Femur (tissue), 1 donor: ENCODE results near the gene RBM12.
"Not testable (repeated sequence)": the region's sequence is repeated elsewhere in the genome, so short reads cannot be mapped to it uniquely, and the experiment has no call there.

Source experiments
- DNase-seq: peaks from one replicate; pipeline ENCODE4 v3.0.0-alpha.2; 2017

Gene RBM12

DNA sequence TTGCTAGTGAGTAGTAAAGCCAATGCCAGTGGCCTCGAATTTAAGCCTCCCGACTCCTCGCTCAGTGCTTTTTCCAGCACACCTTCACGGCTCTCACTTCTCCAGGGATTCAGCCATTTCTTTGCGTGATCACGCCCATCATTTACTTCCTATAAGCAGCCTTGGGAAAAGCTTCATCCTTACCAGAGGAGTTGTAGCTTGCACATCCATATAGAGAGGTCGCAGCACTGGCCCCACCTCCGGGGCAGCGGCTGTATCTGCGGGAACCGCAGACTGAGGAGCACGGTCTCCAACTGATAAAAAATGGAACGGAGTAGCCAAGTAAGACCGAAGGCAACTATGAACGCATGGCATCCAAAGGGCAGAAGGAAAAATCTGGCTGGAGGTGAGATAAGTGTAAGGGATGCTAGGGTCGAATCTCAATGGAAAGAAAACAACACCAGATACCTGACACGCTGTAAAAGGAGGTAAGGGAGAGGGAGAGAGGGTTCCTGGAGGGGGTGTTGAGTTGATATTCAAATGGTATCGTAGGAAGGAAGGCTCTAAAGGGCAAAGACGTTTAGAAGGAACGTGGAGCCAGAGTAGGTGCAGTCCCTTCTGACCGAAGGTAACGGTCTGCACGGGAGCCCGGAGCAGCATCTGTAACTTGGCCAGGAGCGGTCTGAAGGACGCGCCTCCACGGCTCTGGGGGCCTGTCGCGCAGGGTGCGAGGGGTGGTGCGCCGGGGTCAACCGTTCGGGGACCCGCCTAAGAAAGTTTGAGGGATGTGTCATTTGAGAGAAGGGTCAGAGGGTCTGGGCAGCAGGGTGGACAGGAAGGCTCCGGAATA is 33.8 kb upstream of the RBM12 start:
- peak; percentile 25 for DNase-seq

DNA sequence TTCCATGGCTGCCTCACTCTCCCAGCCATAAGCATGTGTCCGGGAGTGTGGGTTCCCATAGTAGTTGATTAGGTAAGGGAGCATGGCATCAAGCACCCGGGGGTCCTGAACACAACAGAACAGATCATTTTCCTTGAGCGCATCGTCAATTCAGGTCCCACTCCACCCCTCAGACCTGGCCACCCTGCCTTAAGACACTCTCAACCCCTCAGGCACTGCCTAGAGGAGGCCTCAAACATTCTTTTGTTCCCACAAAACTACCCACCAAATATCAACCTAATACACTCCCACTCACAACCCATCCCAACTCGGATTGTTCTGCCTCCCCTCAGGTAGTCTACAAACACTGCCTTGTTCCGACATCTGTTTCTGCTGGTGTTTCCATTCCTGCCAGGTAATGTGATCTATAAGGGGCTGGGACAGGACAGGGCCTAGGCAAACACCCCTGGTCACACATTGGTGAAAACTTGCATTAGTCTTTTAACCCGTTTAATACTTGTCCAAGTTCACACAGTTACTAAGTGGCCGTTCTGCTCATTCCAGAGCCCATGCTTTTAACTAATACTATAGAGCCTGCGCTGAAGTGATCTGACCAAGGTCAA is 33.1 kb upstream of the RBM12 start:
- no peak for DNase-seq

- DNase-seq, result no peak
Observed at GRCh38 chr20:35695978-35696377, 31.3 kb upstream of the RBM12 start.

DNA sequence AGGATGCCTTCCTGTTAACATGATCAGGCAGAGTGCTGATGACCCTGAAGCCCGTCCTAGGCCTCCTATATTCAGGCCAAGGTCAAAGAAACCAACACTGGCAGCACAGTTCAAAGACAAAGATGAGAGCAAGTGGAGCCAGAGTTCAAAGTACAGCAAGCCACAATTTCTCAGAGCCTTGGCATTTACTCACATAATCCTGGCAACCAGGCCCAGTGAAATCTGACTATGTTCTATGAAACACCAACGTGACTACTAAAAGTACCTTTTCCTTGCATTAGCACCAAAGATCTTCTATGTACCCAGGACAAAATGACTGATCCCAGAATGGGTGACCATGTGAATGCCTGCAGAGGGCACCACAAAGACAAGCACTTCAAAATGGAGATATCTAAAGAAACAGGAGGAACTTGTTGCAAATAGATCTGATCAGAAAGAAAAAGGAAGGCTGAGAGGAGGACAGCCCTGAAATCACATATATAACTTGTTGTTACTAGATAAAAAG is 30.6 kb upstream of the RBM12 start:
- no peak for DNase-seq

GRCh38 chr20:35690265-35690664 is 25.6 kb upstream of the RBM12 start:
- DNase-seq, result no peak

GRCh38 chr20:35686872-35687271 is 22.2 kb upstream of the RBM12 start:
- DNase-seq, result not testable (repeated sequence)

DNA sequence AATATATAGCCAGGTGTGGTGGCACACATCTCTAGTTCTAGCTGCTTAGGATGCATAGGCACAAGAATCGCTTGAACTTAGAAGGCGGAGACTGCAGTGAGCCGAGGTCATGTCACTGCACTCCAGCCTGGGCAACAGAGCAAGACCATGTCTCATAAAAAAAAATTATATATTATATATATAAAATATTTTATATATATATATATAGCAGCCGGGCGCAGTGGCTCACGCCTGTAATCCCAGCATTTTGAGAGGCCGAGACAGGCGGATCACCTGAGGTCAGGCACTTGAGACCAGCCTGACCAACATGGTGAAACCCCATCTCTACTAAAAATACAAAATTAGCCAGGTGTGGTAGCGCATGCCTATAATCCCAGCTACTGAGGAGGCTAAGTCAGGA is 20.7 kb upstream of the RBM12 start:
- not testable (repeated sequence) for DNase-seq

DNA sequence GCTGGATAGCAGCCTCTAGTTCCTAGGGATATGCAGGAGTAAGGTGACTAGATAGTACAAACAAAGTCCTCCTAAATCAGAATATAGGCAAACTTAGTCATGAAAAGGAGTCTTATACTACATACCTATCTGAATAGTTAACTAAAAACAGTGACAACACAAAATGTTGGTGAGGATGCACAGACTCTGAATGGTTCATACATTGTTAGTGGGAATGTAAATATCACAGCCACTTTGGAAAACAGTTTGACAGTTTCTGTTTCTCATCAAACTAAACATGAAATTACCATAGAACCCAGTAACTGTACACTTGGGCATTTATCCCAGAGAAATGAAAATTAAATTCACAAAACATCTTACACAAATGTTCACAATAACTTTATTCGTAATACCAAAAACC is 17.3 kb upstream of the RBM12 start:
- no peak for DNase-seq

GRCh38 chr20:35680452-35681183 is 15.9 kb upstream of the RBM12 start:
- DNase-seq, result no peak

- DNase-seq, result no peak
Observed at GRCh38 chr20:35674921-35675320, 10.2 kb upstream of the RBM12 start.

DNA sequence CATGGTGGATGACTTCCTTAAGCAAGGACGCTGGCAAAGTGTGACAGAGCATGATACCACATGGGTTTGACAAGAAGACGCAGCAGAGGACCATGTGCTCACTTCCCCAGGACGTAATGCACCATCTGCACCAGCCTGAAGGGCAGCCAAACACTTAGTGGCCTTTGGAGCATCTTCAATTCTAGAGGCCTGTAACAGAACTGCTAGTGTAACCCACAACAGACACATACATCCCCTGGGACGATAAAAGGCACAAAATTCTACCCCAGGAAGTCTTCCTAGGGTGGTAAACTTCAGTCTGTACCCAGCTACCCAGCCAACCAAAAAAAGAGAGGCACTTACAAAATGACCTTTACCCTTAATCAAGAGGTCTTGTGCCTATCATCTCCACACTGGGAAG is 9.2 kb upstream of the RBM12 start:
- DNase-seq, result no peak

DNA sequence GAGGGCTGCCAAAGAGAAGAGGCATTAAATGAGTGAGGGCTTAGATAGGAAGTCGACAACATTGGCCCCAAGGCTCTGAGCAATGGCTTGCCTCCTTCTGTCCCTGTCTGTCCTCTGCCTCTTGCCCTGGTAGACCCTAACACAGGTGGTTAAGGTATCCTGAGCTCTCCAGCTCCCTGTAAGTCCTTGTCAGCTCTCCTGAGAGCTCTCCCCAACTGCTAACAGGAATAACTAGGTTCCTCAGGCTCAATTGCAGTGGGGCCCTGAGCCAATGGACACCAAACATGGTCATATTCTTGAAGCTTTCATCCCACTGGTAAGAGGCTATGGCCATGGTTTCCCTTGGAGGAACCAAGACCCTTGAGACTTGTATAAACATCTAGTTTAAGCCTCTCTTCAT is 5.0 kb upstream of the RBM12 start:
- DNase-seq, result no peak

DNA sequence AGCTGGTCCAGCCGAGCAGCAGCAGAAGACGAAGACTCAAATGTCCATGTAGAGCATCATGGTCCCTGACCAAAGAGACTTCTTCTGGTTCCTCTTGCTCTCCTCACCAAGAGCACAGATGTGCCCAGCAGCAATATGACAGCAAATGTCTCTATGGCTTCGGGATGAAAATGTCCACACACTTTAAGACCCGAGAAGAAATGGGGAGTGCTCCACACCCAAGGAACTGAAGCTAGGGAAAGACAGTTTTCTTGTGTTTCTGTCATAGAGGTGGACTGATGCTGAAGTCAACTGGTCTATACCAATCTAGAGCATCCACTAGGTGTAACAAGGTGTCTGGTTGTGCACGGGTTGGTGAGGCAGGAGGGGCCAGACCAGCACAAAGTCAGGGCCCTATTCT is 4.5 kb upstream of the RBM12 start:
- DNase-seq, result no peak

- no peak for DNase-seq
Observed at GRCh38 chr20:35665949-35666288, 1.2 kb upstream of the RBM12 start.

GRCh38 chr20:35663516-35664465 is 909 bp downstream of the RBM12 start:
- DNase-seq, result peak; percentile 53

DNA sequence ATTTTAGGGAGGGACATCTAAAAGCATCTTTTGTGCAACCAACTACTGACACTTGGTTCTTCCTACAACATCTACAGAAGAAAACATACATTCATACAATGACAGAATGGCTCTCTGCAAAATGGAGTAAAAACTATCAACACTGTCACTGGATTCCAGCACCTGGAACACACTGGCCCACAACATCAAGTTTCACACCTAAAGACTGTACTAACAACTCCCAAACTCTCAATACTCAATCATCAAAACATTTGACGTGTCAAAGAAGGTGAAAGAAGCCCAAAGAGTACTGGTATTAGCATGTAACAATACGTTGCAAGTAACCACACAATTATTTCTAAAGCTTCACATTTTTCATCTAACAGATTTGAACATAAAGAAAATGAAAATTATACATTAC is 2.1 kb downstream of the RBM12 start:
- DNase-seq, result no peak

DNA sequence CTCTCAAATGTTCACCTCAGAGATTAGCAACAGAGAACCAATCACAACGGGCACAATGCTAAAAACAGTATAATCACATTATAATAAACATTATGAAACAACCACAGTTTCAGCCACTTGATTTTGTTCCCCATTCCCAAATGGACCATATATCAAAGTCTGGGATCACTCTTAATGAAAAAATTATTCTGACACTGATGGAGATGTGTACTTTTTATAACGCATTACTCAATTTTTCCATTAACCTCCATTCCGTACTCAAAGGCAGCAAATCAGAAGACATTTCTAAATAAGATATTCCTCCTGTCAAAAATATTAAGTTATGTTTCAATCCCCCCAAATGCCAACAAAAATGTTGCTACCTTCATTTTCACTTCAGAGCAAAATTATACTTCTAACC is 2.8 kb downstream of the RBM12 start:
- DNase-seq, result no peak

DNA sequence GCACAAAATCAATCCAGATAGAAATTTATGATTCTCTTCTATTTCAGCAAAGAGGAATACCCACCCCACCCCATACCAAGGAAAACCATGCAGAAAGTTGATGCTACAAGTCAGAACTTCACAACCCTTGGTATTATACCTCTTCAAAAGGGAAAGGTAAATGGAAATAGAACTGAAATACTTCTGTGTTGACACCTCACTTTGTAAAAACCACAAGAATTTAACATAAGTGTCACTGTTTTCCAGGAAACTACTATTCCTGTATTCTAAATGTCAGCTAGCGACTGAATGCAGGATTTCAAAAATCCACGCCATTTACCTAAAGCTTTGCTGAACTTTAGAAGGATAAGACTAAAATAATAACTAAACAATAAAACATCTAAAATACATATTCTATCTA is 3.6 kb downstream of the RBM12 start:
- DNase-seq, result no peak

DNA sequence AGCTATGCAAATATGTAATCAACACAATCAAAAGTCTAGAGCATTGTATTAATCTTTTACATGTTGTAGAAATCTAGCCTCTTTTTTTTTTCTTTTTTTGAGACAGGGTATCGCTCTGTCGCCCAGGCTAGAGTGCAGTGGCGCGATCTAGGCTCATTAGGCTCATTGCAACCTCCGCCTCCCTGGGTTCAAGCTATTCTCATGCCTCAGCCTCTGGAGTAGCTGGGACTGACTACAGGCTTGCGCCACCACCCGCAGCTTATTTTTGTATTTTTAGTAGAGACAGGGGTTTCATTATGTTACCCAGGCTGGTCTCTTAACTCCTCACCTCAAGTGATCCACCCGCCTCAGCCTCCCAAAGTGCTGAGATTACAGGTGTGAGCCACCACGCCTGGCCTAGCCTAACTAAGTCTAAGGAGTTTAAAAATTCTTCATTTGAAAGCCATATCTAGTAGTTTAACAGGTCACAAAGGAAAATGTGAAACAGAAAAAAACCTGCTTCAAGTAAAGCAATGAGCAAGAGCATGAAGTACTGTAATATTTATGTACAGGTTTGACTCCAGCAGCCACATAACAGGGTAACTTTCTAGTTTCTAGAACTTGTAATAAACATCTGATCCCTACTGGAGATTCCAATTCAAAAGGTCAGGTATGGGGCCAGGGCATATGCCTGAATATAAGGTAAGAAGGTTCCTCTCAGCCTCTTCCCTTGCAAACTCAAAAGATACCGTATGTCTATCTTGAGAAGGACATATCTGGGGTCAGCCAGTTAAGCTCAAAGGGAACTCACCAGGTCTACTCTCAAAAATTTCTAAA is 4.4 kb downstream of the RBM12 start:
- no peak for DNase-seq

- DNase-seq, result no peak
Observed at GRCh38 chr20:35657271-35657670, 7.4 kb downstream of the RBM12 start.

DNA sequence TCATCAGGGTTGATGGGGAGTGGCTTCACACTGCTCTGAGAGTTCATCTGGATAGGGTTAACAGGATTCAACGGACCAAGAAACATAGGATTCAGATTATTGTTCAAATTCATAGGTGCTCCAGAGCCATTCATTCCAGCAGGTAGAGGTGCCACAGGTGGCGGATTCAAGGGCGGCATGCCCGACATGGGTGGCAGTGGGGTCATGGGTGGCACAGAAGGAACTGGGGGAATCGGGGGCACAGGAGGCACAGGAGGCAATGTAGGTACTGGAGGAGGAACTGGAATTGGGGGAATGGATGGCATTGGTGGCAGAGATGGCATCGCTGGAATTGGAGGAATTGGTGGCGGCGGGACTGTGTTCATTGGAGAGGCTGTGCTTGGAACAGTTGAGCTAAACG is 10.3 kb downstream of the RBM12 start:
- no peak for DNase-seq

DNA sequence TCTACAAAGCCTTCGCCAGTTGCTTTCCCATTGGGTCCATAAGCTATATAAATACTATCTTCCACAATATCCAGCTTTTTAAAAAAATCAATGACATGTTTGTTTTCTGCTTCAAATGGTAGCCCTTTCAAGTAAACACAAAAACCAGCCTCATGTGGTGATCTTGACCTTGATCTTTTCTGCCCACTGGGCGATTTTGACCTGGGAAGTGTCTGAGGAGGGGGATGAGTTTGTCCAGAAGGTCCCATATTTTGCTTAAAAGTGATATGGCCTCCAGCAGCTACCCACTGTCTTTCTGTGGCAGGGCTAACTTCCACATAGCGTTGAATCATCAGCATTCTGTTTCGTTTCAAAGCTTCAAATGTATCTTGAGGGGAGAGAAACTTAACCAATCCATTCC is 10.8 kb downstream of the RBM12 start:
- DNase-seq, result no peak
